ENCODE data around the gene FNDC8.
A peak's percentile ranks its signal among the peaks of the same experiment; 100 is the strongest.
"Not testable (repeated sequence)": the region's sequence is repeated elsewhere in the genome, so short reads cannot be mapped to it uniquely, and the experiment has no call there.

Gene FNDC8

DNA sequence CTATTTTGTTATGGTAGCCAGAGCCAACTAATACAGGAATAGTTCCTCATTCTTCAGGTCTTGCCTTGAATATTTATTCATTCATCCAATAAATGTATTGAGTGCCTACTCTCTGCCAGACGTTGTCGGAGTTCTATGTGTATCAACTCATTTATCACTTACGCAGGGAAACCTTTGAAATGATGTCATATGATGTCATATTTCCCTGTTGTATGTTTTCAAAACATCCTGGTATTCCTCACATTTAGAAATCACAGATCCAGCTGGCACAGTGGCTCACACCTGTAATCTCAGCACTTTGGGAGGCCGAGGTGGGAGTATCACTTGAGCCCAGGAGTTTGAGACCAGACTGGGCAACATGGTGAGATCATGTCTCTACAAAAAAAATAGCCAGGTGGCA, 23.4 kb downstream of the FNDC8 start:
- DNase-seq (ENCODE audit: low read depth) = no peak

DNA sequence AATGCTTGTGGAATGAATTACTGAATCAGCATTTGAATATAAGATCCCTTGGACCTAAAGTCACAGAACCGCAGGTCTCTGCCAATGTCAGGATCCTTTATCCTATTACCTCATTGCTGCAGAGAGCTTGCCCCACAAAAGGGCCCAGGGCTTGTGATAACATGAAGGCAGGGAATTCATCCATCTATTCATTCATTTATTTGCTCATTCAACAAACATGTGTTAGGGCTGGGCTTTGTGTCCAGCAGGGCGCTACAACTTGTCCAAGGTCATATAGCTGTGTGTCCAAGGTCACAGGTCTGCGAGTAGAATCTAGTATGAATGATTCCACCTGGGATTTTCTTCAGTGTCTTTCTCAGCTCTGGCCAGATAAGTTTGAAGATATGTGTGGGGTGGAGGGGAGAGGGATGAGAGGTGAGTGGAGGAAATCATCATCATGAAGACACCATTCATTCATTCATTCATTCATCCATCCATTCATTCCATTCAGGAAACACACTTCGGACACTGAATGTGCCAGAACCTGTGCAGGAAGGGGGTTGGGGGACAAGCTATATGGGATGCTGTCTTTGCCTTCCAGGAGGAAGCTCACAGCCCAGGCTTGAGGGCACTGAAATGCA, 24.9 kb downstream of the FNDC8 start:
- no peak for DNase-seq (ENCODE audit: low read depth)

DNA sequence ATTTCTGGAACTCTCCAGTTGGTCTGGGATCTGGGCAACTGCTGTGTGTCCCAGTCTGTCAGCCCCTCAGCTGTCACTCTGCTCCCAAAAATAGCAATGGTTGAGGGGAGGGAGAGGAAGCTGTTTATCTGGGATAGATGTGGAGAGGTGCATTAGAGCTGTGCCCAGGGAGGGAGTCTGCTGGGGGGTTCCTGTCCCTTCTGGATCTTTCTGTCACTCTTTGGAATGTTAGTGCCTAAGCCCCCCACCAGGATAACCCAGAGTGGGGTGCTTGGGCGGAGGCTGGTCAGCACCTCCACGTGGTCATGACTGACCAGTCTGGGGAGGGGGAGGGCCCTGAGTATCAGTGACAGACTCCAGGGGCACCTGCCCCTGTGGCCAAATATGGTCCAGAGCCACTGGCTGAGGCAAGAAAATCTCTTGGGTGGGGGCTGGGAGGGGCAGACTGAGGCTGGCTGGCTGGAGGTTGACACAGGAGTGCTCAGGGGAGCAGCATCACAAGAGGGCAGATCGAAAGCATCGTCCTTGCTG, 26.0 kb downstream of the FNDC8 start, which contains the start of gene UNC45B:
Gene UNC45B, plus strand, starts transcription at position 443 of the 531 bp plus-strand sequence. CDS start 447 bp downstream, outside the sequence.
- no peak for DNase-seq (ENCODE audit: low read depth)

DNA sequence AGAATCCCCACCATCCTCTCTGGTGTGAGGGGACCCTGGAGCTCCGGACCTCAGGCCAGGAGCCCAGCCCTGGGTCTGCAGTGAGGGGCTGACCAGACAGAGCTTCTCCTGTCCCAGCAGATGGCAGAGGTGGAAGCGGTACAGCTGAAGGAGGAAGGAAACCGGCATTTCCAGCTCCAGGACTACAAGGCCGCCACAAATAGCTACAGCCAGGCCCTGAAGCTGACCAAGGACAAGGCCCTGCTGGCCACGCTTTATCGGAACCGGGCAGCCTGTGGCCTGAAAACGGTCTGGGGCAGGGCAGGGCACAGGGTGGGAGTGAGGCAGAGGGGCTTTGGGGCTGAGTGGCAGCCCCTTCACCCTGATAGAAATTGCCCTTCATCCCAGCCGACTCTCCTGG, 26.7 kb downstream of the FNDC8 start:
- DNase-seq (ENCODE audit: low read depth) = no peak

DNA sequence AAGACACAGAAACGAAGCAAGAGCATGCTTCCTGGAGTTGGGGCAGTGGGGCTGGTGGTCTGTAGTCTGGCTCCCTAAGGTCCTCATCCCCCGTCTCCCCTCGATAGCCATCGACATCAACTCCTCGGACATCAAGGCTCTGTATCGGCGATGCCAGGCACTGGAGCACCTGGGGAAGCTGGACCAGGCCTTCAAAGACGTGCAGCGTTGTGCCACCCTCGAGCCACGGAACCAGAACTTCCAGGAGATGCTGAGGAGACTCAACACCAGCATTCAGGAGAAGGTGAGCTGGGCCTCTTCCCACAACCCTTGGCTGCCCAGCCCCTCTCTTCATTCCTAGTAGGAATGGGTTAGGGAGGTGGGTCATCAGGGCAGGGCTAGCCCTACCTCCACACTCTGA, 28.5 kb downstream of the FNDC8 start:
- no peak for DNase-seq (ENCODE audit: low read depth)

DNA sequence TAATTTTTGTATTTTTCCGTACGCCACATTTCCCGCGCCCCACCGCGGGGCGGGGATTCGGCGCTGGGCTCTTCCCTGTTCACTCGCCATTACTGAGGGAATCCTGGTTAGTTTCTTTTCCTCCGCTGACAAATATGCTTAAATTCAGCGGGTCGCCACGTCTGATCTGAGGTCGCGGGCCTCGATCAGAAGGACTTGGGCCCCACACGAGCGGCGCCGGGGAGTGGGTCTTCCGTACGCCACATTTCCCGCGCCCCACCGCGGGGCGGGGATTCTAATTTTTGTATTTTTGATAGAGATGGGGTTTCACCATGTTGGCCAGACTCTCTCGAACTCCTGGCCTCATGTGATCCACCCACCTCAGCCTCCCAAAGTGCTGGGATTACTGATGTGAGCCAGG, 29.7 kb downstream of the FNDC8 start:
- not testable (repeated sequence) for DNase-seq (ENCODE audit: low read depth)

DNA sequence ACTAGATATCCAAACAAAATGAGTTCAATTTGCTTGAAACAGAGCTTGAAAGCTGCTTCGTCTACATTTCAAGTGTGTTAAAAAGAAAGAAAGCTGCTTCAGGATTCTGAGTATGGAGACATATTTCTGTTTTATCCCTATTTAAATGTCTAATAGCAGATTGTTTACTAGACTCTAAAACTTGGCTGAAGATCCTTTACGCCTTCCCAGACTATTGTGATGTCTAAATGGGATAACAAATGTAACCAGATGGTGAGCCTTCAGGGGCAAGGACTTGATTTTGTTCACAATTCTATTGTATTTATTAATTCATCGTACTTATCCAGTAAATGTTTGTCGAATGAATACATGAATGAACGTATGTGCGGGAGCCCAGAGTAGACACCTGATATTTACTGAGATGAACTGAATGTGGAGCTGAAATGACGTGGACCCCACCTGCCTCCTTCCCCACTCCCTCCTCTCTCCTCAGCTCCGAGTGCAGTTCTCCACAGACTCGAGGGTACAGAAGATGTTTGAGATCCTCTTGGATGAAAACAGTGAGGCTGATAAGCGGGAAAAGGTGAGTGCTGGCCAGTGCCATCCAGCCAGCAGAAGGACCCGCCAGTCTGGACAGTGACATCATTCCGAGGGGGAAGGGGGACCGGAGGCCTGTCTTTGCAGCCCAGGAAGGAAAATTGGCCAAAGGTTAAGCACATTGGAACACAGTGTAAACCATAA, 31.2 kb downstream of the FNDC8 start:
- DNase-seq (ENCODE audit: low read depth) = no peak

DNA sequence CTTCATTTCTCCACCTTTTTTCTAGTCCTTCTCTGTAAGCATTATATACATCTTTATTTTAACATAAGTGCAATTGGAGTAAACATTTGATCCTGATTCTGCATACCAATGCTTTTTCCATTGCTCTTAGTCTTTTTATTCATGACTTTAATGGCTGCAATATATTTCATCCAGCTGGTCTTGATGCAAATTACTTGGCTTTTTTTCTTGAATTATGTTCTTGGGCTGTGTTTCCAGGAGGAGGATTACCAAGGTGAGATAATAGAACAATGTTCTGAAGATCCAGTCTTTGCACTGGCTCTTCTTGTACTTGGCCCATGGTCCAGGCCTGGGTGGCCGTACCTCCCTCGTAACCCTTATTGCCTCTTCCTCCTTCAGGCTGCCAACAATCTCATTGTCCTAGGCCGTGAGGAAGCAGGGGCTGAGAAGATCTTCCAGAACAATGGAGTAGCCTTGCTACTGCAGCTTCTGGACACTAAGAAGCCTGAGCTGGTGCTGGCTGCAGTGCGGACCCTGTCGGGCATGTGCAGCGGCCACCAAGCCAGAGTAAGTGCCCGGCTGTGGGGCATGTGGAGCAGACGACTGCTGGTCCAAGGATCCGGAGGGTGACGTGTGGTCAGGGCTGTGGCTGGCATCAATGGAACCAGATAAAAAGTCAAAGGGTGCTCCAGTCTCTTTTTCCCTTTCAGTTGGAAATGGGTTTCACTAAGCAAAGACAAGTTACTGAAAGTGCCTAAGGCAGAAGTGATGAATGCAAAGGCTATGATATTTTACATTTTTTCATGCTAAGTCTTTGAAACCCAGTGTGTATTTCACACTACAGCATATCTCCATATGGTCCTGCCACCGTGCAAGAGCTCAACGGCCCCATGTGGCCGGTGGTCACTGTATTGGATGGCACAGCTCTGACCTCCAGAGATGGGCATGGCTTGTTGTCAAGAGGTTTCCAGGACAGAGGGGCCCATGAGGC, 33.1 kb downstream of the FNDC8 start:
- DNase-seq (ENCODE audit: low read depth) = no peak

DNA sequence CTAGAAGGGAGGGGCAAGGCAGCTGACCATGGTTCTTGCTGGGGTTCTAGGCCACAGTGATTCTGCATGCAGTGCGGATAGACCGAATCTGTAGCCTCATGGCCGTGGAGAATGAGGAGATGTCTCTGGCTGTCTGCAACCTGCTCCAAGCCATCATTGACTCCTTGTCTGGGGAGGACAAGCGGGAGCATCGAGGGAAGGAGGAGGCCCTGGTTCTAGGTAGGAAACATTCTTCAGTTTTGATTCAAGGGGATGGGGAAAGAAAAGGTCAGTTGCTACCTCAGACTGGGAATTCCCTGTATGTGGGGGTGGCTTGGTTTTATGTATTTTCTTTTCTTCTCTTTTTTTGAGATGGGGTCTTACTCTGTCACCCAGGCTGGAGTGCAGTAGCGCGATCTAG, 33.8 kb downstream of the FNDC8 start:
- no peak for DNase-seq (ENCODE audit: low read depth)

DNA sequence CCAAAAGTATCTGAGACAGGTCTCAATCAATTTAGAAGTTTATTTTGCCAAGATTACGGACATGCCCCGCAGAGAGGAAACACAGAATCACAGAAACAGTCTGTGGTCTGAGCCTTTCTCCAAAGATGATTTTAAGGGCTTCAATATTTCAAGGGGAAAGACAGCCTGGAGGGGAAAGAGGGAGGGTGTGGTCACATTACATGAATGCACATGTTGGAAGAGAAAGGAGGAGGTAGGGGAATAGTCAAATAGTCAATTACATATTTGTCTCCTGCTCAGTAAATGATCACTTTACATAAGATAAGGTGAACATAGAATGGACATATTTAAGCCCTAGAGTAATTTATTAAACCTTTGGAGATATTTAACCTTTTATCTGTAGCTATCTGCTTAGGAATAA, 38.5 kb downstream of the FNDC8 start:
- DNase-seq (ENCODE audit: low read depth) = no peak

DNA sequence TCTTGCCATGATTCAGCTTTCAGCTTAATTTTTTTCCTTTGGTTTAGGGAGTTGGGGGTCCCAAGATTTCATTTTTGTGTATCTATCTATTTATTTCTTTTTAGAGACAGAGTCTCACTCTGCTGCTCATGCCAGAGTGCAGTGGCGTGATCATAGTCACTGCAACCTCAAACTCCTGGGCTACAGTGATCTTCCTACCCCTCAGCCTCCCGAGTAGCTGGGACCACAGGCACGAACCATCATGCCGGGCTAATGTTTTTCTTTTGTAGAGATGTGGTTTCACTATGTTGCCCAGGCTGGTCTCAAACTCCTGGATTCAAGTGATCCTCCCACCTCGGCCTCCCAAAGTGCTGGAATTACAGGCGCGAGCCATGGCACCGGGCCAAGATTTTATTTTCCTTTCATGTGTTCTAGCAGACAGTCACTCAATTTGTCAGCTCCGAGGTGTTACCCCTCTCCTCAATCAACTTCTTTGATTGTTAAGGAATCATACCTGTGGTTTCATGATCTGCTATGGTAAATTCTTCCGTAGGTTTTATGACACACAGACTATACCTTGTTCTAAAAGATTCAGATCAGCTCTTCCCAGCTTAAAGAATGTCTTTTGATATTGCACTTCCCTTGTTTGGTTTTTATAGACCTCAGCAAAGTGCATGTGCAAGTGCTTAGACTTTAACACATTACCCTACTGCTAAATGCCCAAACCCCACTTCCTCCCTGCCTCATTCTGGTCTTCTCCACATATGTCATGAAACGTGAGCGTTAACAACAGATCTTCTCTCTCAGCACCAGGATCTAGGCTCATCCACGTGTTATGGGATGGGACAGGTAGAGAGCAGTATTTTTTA, 39.2 kb downstream of the FNDC8 start:
- DNase-seq (ENCODE audit: low read depth) = no peak

DNA sequence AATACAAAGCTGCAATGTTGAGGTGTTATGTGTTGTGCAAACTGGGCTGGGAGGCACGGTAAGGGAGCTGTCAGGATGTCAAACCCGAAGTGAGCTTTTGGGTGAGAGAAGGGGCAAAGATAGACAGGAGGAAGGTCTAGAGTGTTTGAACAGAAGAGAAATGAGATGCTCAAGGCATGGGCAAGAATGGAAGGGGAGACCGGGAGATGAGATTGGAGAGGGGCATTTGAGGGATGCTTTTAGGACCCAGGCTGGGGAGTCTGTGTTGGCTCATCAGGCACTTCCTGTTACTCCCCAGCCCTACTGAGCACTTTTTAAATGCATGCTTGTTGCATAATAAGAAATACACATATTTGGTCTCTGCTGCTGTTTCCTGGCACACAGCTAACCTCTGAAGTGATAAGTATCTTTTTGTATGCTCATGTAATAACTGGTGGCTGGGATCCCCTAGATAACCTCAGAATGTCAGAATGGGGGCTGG, 39.9 kb downstream of the FNDC8 start:
- no peak for DNase-seq (ENCODE audit: low read depth)

DNA sequence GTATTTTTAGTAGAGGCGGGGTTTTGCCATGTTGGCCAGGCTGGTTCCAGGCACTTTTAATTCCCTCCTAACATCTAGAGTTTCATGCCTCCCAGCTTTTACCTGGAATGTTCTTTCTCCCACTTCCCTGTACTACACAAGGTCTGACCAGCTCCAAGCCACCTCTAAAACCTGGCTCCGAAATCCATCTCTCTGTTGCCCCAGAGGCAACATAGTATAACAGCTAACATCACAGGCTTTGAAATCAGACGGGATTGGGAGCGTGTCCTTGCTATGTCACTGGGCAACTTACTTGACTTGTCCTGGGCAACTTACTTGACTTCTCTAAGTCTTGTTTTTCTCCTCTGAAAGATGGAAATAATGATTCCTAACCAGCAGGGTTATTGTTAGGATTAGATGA, 41.3 kb downstream of the FNDC8 start:
- DNase-seq (ENCODE audit: low read depth) = no peak

DNA sequence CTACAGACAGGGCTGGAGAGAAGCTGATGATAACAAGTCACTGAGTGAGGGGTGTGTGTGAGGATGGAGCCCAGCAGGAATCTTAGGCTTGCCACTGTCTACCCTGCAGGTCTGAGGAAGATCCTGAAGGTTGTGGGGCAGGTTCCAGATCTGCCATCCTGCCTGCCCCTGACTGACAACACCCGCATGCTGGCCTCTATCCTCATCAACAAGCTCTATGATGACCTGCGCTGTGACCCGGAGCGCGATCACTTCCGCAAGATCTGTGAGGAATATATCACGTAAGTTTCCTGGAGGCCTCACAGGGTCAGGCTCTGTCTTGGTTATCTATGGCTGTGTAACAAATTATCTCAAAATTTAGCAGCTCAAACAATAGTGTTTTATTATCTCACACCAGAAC, 42.5 kb downstream of the FNDC8 start:
- DNase-seq (ENCODE audit: low read depth) = no peak

DNA sequence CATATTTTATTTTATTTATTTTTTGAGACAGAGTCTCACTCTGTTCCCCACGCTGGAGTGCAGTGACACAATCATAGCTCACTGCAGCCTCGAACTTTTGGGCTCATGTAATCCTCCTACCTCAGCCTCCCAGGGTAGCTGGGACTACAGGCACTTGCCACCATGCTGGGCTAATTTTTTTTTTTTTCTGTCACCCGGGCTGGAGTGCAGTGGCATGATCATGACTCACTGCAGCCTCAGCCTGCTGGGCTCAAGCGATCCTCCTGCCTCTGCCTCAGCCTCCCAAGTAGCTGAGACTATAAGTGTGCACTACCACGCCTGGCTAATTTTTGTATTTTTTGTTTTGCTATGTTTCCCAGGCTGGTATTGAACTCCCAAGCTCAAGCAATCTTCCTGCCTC, 43.3 kb downstream of the FNDC8 start:
- no peak for DNase-seq (ENCODE audit: low read depth)

DNA sequence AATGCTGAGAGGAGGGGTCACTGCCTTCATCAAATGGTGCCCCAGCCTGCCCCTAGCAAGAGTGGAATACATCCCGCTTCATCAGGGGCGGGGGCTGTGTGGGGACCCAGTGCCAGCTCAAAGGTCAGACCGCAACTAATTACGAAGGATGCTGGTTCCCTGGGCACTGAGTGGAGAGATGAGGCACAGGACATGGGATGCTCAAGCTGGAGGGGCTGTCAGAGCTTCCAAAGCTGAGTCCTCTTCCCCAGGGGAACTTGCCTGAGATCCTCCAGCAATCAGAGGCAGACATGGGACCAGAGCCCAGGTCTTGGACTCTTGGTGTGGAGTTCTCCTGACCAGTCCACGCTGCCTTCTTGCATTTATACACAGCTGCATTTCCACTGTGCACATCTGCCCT, 45.1 kb downstream of the FNDC8 start:
- DNase-seq (ENCODE audit: low read depth) = no peak

DNA sequence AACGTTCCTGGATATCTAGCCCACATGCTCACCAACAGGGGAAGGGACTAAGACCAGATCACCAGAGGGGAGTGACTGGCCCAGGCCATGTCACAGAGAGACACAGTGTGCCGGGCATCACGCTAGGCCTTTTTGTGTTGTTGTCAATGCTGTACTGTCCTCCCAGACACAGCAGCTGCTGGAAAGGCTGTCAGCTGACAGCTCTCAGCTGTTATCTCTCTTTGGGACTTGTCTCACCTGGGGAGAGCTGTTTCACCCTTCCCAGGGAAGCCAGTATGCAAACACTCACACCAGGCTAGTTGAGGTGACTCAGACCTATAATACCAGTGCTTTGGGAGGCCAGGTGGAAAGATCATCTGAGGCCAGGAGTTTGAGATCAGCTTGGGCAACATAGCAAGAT, 45.6 kb downstream of the FNDC8 start:
- no peak for DNase-seq (ENCODE audit: low read depth)

DNA sequence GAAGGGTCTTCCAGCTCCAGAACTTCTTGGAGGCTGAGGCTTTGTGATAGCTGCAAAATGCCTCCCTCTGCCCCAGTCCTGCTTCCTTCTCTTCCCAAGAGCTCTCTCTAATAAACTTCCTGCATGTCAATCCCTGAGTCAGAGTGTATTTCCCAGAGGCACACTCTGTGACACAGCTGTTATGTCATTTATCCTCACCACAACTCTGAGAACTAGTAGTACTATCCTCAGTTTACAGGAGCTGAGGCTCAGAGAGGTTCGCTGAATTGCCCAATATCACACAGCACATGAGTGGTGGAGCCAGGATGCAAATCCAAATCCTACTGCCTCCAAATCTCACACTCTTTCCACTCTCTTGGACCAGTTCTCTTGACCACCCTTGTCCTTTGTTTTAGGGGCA, 46.3 kb downstream of the FNDC8 start:
- DNase-seq (ENCODE audit: low read depth) = peak; percentile 5

DNA sequence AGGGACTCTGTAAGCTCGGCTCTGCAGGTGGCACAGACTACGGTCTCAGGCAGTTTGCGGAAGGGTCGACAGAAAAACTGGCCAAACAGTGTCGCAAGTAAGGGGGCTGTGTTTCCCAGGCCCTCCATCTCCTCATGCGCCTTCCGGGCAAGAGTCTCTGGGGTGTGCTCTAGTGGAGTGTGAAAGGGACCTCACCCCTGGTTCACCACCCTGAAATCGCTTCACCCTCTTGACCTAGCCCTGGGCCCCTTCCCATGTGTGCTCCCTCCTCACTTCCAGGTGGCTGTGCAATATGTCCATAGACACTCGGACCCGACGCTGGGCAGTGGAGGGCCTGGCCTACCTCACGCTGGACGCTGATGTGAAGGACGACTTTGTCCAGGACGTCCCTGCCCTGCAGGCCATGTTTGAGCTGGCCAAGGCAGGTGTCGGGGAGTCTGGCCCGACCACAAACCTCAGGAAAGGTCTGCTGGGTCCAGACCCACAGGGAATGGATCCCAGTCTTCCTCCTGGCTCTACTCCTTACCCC, 48.5 kb downstream of the FNDC8 start:
- DNase-seq (ENCODE audit: low read depth) = no peak

DNA sequence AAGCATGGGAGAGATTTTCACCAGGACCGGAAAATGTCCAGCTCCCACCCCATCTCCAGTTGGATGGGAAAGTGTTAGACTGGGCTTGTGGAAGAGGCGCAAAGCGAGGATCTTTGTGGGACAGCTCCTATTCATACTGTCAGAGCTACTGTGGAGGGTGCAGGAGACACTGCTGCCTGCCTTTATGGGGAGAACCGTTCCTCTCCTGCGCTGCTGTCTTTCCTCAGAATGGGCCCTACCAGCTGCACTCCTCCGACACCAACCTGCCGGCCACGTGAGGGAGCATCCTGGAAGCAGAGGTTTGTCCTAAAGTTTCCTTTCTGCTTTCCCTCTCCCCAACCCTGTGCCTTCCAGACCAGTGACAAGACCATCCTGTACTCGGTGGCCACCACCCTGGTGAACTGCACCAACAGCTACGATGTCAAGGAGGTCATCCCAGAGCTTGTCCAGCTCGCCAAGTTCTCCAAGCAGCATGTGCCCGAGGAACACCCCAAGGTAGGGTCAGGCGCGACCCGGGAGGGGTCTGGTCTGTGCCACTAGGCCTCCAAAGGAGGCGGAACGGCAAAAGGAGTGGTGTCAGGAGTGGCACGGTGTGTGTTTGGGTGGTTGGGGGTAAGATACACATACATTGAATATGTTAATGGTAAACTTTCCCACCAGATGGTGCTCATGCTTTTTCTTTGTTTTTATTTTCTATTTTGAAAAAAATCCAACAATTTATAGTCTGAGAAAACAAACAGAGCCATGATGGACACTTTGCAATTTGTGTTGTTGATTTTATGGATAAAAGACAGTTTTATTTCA, 49.8 kb downstream of the FNDC8 start:
- DNase-seq (ENCODE audit: low read depth) = no peak
